ENCODE results near the gene SPATA9.
"Not testable (repeated sequence)": the region's sequence is repeated elsewhere in the genome, so short reads cannot be mapped to it uniquely, and the experiment has no call there.

SPATA9 gene

GRCh38 chr5:95644351-95645042 lies 38.3 kb downstream of the SPATA9 start:
- peak; percentile 56 for DNase-seq (ENCODE audit: low spot score)

DNA sequence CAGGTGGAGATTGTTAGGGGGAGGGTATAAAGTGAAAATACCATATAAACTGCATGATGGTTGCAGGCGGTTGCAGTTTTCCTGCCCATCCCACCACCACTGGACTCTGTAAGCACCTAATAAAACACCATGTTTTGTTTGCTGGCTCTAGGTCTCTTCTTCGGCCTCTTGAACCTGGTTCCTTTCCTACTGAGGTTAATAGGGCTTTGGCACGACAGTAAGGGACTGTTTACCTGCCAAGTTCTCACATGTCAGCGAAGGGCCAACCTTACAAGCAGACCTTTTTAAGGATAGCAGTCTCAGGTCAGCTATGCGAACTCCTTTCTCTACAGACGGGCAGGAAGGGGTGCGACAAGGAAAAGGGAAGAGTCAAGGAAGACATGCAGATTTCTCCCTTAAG lies 39.6 kb downstream of the SPATA9 start:
- DNase-seq (ENCODE audit: low spot score): no peak

DNA sequence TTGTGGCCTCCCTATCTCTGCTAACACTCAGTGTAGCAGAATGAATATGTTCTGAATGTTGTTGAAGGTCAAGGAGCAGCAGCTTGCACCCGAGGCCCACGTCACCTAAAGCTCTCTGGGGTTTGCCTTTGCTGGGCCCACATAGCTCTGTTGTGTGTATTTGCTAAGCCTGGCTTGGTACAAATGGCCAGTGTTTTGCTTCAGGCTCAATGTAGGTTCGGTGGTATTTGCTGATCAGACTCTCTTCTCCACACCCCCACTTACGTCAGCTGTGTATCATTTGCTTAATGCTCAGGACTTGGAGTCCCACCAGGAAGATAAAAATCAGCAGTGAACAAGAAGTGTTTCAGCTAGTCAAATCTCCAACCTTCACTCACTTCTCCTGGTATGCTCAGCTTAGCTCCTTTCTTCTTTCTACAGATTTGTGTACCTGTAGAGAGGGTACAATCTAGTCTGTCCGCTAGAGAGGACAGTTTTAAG lies 41.0 kb downstream of the SPATA9 start:
- no peak for DNase-seq (ENCODE audit: low spot score)

GRCh38 chr5:95638632-95639031 lies 44.2 kb downstream of the SPATA9 start:
- DNase-seq (ENCODE audit: low spot score): no peak

- DNase-seq (ENCODE audit: low spot score): no peak
These were observed 48.7 kb downstream of the SPATA9 start for GRCh38 chr5:95634081-95634480.

DNA sequence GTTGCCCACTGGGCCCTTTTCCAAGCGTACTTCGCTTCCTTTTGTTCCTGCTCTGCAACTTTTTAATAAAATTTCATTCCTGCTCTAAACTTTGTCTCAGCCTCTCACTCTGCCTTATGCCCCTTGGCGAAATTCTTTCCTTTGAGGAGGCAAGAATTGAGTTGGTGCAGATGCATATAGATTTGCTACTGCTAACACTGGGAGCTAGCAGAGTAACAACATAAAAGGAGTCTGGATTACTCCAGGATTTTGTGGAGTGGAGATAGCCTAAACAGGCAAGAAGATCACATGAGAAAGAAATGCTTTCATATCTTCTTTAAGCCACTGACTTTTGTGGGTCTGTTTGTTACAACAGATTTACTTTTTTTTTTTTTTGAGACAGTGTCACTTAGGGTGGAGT lies 49.1 kb downstream of the SPATA9 start:
- no peak for DNase-seq (ENCODE audit: low spot score)

- DNase-seq (ENCODE audit: low spot score): not testable (repeated sequence)
These were observed 49.8 kb downstream of the SPATA9 start for GRCh38 chr5:95632942-95633341.

DNA sequence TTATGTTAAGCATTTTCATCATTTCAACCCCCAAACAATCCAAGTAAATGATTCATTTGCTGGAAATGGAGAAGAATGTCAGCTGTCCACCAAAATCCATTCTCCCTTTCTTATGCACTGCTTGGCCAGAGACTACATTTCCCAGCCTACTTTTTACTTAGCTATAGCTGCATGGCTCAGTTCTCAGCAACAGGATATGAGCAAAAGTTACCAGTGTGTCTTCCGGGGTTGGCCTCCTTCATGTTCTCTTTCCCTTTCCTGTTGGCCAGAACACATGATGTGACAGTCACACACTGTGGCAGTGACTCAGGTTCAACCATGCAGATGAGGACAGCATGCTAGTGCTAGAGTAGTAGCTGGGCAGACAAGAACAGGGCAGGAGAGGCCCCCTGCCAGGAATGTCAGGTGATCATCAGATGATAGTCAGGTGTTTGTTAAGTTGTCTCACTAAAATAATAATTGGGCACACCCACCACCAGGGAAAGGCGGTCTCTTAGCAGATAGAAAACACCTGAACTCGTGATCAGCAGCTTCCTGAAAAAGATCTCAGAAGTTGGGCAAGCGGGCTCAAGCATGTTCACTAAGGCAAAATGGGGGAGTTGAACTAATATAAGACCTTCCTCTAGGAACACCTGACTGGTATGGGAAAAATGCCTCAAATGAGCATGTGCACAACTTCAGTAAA lies 50.7 kb downstream of the SPATA9 start:
- DNase-seq (ENCODE audit: low spot score): peak; percentile 46

GRCh38 chr5:95631255-95631958 lies 51.4 kb downstream of the SPATA9 start:
- peak; percentile 73 for DNase-seq (ENCODE audit: low spot score)

DNA sequence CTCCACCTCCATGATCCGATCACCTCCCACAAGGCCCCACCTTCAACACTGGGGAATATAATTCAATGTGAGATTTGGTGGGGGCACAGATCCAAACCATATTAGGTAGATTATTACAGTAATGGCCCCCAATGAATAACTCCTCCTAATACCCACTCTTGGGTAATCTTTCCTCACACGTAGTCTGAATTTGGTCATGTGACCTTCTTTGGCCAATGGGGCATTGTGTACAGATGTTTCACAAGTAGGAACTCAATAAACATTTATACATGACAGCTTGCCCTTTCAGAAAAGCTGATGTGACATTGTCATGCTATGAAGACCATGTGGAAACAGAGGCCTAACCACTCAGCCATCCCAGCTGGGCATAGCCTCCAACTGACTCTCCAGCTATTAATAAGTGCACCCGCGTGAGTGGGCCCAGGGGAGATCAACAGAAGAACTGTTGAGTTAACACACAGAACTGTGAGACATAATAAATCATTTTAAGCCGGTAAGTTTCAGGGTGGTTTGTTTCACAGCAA lies 52.3 kb downstream of the SPATA9 start:
- DNase-seq (ENCODE audit: low spot score): no peak

DNA sequence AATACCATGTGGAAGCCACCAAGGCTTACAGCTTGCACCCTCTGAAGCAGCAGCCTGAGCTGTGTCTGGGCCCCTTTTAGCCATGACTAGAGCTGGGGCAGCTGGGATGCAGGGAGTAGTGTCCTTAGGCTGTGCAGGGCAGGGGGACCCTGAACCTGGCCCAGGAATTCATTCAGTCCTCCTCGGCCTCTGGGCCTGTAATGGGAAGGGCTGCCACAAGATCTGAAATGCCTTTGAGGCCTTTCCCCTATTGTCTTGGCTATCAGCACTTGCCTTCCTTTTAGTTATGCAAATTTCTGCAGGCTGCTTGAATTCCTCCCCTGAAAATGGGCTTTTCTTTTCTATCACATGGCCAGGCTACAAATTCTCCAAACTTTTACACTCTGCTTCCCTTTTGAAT lies 53.9 kb downstream of the SPATA9 start:
- DNase-seq (ENCODE audit: low spot score): no peak

DNA sequence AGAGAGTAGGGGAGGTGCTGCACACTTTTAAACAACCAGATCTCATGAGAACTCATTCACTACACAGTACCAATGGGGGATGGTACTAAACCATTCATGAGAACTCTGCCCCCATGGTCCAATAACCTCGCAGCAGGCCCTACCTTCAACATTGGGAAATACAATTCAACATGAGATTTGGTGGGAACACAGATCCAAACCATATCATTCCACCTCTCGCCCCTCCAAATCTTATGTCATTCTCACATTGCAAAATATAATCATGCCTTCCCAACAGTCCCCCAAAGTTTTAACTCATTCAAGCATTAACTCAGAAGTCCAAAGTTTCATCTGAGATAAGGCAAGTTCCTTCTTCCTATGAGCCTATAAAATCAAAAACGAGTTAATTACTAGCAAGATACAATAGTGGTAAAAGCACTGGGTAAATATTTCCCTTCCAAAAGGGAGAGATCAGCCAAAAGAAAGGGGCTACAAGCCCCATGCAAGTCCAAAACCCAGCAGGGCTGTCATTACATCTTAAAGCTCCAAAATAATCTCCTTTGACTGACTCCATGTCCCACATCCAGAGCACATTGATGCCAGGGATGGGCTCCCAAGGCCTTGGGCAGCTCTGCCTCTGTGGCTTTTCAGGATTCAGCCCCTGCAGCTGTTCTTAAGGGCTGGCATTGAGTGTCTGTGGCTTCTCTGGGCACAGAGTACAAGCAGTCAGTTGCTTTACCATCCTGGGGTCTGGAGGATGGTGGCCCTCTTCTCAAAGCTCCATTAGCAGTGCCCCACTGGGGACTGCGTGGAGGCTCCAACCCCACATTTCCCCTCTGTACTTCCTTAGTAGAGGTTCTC lies 54.6 kb downstream of the SPATA9 start:
- DNase-seq (ENCODE audit: low spot score): no peak

- no peak for DNase-seq (ENCODE audit: low spot score)
These were observed 56.1 kb downstream of the SPATA9 start for GRCh38 chr5:95626701-95627100.

DNA sequence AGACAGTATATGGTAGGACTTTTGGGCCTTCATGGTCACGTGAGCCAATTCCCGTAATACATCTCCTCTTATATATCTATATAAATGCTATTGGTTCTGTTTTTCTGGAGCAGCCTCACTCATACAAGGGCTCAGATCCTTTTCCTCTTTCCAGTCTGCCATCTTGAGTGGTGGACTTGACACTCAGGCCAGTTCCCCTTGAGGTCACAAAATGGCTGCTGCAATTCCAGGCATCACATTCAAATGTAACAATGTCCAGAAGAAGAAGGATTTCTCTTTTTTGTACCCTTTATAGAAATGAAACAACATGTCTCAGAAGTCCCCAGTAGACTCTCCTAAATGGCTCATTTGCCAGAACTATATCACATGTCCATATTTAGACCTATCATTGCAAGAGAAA lies 58.4 kb downstream of the SPATA9 start:
- no peak for DNase-seq (ENCODE audit: low spot score)

DNA sequence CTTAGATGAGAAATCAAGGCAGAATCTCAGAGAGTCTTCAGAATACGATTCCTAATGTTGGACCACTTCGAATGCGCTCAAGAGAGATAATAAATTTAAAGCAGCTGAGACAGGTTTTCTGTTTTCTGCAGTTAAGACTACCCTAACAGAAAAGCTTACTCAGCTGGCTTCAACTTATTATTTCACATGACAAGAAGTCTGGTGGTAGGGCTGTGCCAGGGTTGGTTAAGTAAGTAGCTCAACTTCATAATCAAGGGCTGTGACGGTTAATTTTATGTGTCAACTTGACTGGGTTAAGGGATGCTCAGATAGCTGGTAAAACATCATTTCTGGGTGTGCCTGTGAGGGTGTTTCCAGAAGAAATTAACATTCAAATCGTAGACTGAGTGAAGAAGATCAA lies 59.1 kb downstream of the SPATA9 start:
- DNase-seq (ENCODE audit: low spot score): no peak

- DNase-seq (ENCODE audit: low spot score): no peak
These were observed 60.8 kb downstream of the SPATA9 start for GRCh38 chr5:95621839-95622629.

DNA sequence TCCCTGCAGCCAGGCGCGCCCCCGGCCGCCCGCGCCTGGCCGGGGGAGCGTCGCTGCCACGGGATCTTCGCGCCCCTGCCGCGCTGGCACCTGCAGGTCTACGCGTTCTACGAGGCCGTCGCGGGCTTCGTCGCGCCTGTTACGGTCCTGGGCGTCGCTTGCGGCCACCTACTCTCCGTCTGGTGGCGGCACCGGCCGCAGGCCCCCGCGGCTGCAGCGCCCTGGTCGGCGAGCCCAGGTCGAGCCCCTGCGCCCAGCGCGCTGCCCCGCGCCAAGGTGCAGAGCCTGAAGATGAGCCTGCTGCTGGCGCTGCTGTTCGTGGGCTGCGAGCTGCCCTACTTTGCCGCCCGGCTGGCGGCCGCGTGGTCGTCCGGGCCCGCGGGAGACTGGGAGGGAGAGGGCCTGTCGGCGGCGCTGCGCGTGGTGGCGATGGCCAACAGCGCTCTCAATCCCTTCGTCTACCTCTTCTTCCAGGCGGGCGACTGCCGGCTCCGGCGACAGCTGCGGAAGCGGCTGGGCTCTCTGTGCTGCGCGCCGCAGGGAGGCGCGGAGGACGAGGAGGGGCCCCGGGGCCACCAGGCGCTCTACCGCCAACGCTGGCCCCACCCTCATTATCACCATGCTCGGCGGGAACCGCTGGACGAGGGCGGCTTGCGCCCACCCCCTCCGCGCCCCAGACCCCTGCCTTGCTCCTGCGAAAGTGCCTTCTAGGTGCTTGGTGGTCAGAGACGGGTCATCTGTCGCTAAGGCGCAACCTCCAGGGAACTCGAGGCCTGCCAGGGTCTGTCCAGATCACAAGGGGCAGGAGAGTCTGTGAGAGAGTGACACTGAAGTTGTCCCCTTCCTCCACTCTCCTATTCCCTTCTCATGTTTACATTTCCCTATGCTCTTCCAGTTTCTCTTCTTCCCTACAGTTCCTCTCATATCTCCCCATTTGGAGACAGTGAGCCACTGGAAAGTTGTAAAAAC lies 61.6 kb downstream of the SPATA9 start:
- peak; percentile 28 for DNase-seq (ENCODE audit: low spot score)

- peak; percentile 35 for DNase-seq (ENCODE audit: low spot score)
These were observed 62.5 kb downstream of the SPATA9 start, which contains the start of gene GPR150 for GRCh38 chr5:95620030-95620869. GPR150 (plus strand) TSS chr5:95620087; CDS start chr5:95620276, 189 bp downstream.

- no peak for DNase-seq (ENCODE audit: low spot score)
These were observed 63.2 kb downstream of the SPATA9 start for GRCh38 chr5:95619514-95620029.

Data from AG08395 (cell line).